Measurements from ENCODE around the gene FAM187B.
"Not testable (repeated sequence)": the region's sequence is repeated elsewhere in the genome, so short reads cannot be mapped to it uniquely, and the experiment has no call there.

FAM187B gene

DNA sequence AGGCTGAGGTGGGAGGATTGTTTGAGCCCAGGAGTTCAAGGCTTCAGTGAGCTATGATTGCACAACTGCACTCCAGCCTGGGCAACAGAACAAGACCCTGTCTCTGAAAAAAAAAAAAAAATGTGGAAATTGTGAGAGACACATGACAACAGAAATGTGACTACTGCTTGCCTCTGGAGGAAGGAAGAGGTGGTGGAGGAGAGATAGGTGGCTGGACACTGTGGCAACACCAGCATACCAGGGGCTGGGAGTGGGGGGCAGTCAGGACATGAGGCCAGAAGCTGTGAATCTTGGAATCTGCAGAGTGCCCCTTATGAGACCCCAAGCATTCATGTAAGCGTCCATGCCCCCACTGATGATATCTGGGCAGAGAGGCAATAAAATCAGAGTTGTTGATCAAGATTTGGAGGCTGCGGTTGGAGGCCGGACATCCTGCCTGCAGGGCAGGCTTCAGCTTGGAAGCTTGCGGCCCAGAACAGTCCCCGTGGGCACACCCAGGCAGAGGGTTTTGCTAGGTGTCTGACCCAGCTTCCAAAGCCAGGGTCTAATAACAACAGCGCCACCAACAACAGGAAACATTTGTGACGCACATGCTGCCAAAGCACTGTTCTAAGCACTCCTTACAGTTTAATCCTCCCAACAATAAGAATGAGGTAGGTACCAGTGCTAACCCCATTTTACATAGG is 16.9 kb downstream of the FAM187B start:
- DNase-seq: no peak

DNA sequence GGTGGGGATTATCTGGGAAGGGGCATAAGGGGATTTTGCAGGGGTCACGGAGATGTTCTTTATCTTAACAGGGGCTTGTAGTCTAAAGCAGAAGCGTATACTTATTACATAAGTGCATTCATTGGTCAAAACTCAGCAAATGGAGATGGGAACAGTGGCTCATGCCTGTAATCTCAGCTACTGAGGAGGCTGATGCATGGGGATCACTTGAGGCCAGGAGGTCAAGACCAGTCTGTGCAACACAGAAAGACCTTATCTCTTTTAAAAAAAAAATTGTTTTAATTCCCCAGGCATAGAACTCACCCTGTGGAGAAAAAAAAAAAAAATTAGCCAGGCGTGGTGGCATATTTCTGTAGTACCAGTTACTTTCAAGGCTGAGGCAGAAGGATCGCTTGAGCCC is 18.9 kb downstream of the FAM187B start:
- DNase-seq: no peak

DNA sequence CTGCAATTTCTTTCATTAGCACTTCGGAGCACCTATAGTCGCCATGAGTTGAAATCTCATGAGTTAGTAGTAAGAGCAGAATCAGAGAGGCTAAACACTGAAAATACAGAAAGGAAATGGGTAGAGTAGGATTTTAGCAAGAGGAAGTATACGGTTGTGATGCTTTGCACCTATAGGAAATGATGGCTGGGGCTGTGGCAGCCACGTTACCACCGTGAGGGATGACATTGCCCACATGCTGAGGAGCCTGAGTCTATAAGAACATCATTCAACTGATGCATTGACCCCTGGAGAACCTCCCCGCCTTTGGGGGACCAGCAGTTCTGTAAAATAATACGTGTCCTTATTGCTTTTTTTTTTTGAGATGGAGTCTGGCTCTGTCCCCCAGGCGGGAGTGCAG is 20.4 kb downstream of the FAM187B start:
- DNase-seq: no peak

DNA sequence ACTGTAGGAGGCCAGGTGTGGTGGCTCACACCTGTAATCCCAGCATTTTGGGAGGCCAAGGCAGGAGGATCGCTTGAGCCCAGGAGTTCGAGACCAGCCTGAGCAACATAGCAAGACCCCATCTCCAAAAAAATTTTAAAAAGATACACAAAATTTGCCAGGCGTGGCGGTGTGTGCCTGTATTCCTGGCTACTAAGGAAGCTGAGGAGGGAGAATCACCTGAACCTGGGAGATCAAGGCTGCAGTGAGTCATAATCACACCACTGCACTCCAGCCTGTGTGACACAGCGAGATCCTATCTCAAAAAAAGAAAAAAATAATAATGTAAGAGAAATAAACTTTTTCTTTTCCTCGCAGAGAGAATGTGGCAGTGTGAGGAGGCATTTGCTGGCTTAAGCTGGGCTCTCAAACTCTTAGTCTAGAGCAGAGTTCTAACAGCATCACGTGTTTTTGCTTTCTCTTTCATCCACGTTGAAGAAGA is 21.1 kb downstream of the FAM187B start:
- DNase-seq: no peak

DNA sequence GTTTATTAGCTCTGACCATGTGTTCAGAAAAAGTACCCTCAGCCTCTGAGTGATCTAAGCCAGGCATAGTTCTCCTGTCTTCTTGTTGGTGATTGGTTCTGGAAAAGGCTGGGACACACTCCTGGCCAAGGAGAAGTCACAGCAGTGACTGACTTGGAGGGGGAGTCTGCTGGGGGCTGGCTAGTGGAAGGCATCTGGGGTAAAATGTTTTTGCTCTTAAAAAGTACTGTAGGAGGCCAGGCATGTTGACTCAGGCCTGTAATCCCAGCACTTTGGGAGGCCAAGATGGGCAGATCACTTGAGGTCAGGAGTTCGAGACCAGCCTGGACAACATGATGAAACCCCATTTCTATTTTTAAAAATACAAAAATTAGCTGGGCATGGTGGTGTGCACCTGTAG is 21.7 kb downstream of the FAM187B start:
- DNase-seq: no peak

DNA sequence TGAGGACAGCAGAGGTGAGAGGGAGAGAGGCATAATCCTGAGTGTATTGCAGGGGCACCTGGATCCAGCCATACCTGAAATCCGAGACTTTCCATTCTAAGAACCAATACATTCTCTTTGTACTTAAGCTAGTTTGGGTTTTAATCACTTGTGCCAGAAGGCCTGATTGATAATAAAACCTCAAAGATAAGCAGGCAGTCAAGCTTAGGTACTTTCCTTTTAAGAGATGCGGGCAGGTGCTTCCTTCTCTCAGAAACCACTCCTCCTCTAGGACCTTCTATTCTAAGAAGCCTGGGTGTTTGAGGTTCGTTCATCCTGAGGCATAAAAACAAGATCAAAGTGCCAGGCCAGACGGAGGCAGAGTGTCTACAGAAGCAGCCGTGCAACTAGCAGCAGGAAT is 22.2 kb downstream of the FAM187B start:
- no peak for DNase-seq

DNA sequence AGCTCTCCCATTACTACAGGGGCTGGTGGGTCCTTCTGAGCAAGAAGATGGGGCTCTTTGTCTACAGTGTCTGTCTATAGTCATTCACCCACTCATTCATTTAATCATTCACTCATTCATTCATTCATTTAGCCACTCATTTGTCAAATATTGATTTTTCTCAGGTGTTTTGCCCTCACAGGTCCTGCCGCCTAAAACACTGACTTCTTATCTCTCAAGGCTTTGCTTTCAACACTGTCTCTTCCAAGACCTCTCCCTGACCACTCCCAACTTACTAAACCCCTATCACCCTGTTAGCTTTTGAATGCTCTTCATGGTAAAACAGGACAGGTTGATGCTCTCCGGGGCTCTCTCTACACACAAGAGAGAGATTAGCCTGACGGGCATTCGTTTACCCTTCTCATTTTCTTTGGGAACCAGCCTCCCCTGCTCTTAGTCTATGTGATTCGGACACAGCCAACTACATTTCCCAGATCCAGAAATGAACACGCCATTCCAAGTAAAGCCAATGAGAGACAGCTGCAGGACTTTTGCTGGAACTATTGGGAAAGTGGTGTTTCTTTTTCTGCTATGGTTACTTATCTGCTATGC is 22.7 kb downstream of the FAM187B start:
- no peak for DNase-seq

DNA sequence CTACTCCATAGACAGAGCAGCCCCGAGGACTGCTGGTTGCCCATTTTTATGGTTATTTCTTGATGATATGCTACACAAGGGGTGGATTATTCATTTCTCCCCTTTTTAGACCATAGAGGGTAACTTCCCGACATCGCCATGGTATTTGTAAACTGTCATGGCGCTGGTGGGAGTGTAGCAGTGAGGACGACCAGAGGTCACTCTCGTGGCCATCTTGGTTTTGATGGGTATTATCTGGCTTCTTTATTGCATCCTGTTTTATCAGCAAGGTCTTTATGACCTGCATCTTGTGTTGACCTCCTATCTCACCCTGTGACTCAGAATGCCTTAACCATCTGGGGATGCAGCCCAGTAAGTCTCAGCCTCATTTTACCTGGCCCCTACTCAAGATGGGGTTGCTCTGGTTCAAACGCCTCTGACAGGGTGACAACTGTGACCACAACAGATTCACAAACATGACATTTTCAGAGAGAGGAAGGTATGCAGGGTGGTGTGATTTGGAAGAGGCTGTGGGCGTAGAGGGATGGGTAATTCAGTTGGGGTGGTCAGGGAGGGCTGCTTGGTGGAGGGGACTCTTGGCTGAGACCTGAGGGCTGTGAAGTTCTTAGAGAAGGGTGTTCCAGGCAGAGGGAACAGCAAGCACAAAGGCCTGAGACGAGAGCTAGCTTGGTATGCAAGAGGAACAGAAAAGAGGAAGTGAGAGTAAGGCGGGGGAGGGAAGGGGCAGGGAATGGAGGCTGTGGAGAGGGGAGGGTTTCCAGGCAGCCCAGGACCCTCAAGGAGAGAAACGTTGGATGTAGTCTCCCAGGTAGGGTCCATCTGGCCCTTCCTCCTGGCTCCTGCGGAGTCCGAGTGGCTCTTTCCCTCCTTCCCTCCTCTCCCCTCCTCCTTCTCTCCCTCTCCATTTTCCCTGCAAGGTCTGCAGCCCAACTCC is 23.5 kb downstream of the FAM187B start:
- no peak for DNase-seq

DNA sequence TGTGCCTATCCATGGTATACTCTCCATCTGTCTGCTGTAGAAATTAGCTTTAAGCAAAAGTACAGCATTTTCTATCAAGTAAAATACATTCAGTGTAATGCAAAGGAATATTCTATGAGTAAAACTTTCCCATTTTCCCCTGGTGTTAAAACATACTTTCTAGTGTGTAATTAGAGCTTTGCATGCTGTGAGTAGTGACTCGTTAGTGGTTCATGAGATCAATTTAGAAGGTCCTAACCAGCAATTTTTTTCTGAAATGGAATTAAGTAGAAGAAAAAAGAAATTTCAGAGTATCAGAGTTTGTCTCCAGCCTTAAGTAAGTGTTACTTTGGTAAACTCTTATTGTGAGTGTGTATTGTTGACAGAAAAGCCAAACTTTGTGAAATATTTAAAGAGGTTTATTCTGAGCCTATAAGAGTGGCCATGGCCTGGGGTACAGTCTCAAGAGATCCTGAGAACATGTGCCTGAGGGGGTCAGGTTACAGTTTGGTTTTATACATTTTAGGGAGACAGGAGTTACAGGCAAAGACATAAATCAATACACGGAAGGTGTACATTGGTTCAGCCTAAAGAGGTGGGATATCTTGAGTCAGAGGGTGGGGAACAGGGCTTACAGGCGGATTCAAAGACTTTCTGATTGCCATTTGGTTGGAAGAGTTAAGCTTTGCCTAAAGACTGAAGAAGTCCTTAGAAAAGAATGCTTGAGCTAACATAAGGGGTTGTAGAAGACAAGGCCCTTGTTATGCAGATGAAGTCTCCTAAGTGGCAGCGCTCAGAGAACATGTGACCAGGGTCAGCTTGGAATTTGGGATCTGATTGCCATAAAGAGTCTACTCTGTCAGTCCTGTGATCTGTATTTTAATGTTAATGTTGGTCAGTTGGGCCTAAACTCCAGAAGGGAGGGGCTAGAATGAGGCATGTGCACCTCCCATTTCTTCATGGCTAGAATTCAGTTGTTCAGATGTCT is 25.5 kb downstream of the FAM187B start:
- no peak for DNase-seq

DNA sequence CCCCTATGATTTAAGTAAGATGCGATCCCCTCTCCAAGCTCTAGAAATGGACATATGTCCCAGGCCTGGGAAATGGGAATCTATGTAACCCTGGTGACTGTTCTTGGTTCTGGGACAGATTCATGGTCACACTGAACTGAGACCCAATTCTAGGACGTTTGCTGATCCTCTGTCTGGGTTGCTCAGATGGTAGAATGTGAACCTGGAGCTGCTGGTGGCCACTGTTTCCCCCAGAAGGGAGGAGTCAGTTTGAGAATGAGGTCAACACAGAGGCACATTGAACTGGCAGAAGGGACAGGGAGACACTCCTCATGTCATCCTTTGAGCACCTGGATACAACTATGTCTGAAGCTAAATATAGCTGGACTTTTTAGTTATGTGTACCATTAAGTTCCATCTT is 29.1 kb downstream of the FAM187B start:
- DNase-seq: no peak

DNA sequence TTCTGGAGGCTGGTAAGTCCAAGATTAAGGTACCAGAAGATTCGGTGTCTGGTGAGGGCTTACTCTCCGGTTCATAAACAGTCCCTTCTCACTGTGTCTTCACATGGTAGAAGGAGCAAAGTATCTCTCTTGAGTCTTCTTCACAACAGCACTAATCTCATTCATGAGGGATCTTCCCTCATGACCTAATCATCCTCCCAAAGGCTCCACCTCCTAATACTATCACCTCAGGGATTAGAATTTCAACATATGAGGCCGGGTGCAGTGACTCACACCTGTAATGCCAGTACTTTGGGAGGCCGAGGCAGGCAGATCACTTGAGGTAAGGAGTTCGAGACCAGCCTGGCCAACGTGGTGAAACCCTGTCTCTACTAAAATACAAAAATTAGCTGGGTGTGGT is 31.7 kb downstream of the FAM187B start:
- DNase-seq: not testable (repeated sequence)

DNA sequence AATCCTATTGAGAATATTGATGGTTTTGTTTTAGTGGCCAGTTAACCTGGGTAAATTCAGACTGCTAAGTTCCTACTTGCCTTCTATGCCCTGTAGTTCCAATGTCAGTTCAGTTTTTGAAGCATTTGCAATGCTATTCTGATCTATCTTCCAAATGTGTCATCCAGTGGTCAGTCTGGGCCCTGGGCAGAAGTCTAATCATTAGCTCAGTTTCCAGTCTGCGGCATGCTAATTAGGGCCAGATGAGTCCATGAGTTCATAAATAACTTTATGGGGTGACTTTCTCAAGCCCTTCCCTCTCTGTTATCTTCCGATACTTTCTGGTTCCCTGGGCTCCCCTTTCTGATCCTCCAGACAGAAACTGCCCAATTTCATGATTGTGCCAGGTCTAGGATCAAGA is 32.7 kb downstream of the FAM187B start:
- DNase-seq: no peak

DNA sequence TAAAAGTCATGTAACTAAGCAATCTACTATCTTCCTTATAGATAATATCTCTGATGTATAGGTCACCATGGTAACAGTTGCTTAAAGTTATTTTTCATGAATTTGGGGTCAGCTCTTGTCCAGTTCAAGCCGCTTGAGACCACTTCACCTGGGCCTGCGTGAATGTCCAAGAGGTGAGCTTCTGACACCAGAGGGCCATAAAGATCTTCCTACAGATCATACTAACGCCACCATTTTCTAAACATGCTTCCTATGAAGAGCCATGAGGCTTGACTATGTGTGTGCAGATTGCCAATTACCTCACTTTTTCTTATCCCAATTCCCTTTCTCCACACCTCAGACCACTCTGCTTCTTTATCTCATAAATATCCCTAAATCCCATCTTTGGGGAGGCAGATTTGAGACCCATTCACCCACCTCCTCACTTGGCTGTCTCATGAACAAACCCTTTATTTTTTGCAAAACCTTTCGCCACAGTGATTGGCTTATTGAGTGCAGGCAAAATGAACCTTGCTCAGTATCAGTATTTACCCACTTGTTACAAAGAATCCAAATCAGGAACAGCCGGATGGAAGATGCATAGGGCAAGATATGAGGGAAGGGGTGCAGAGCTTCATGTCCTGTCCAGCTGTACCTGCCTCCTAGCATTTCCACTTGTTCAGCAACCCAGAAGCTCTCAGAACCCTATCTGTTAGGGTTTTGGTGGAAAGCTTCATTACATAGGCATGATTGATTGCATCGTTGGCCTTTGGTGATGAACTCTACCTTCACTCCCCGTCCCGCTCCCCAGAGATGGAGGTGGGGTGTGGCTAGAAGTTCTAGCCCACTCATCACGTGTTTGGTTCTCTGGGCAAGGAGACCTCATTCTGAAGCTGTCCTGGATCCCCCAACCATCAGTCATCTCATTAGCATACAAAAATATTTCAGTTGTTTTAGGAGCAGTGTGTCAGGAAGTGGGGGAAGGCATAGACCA is 34.2 kb downstream of the FAM187B start:
- no peak for DNase-seq

DNA sequence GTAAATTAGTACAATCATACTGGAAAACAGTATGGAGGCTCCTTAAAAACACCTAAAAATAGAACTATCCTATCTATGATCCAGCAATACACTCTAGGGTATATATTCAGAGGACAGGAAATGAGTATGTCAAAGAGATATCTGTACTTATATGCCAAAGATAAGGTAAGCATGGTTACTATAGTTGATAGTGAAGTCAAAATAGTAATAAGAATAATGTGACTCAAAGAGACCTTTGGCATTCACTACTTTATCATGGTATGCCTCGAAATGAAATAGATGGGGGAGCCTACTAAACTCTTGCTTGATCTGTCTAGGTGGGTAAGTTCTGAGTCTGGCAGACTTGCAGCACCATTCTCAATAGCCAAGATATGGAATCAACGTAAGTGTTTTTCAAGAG is 43.7 kb downstream of the FAM187B start:
- no peak for DNase-seq

DNA sequence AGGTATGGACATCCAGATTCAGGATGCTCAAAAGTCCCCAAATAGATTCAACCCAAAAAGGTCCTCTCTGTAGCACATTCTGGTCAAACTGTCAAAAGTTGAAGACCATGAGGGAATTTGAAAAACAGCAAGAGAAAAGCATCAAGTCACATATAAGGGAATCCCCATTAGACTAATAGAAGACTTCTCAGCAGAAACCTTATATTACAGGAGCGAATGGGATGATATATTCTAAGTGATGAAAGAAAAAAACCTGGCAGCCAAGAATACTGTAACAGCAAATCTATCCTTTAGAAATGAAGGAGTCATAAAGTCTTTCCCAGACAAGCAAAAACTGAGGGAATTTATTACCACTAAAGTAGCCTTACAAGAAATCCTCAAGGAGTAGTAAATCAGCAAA is 44.3 kb downstream of the FAM187B start:
- no peak for DNase-seq

DNA sequence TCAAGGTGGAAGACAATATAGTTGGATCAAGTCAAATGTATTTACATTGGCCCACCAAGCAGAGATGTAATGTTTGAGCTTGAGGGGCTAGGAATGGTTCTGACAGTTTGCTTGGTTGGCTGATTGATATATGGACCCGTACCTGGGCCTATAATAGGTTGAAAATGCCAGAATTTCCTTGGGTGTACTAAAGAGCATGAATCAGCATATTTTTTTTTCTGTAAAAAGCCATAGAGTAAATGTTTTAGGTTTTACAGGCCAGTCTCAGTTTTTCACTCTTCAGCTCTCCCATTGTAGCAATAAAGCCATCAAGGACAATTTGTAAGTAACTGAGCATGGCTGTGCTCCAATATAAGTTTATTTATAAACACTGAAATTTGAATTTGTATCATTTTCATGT is 47.2 kb downstream of the FAM187B start:
- no peak for DNase-seq

DNA sequence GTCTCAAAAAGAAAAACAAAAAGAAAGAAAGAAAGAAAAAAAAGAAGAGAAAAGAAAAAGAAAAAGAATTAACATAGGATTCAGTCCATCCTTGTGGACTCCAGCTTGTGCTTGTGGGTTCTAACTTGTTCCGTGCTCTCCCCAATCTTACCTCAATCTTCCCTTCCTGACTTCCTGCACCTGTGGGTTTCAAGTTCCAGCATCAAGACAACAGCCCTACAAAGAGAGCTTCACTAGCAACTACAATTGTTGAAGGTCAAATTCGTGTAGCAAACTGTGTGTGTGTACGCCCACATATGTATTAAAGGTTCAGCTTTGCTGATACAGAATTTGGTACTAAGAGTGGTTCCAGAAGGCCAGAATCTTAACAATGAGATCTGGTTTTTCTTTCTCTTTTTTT is 48.7 kb downstream of the FAM187B start:
- DNase-seq: no peak

DNA sequence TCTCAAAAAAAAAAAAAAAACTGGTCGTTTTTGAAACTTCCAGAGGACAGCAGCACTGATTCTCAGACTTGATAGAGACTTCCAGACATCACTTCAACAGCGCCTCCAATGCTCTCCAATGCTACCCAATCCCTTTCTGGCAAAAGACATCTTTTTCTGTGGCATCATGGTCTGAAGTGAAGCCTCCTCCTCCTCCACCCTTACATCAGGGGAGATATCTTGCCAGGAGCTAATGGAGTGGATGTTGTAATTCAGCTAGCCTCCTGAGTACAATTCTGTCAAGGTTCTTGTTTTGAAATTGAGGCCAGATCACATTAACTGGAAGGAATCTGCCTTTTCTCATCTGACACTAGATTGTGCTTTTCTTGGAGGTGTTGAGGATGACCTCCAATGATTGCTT is 49.8 kb downstream of the FAM187B start:
- no peak for DNase-seq

DNA sequence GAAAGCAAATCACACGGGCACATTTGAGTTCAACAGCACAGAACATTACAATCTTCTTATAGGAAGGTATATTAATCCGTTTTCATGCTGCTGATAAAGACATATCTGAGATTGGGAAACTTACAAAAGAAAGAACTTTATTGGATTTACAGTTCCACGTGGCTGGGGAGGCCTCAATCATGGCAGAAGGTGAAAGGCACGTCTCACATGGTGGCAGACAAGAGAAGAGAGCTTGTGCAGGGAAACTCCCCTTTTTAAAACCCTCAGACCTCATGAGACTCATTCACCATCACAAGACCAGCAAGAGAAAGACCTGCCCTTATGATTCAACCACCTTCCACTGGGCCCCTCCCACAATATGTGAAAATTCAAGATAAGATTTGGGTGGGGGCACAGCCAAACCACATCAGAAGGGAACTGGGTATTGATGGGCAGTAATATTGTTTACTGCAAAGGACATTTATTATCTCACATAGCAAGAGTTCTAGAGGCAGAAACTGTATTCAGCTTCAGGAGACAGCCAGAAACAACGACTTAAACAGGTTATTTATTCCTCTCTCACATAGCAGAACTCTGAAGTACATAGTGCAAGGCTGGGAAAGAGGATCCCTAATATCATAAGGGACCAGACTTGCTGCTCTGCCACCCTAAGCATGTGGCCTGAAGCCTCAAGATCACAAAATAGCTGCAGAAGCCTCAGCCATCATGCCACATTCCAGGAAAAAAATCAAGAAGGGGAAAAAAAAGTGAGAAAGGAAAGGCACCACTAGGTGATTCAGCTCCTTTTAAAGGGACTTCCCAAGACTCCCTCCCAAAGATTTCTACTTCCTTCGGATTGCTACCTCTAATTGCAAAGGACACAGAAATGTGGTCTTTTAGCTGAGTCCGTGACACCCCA is 50.9 kb downstream of the FAM187B start:
- DNase-seq: no peak

DNA sequence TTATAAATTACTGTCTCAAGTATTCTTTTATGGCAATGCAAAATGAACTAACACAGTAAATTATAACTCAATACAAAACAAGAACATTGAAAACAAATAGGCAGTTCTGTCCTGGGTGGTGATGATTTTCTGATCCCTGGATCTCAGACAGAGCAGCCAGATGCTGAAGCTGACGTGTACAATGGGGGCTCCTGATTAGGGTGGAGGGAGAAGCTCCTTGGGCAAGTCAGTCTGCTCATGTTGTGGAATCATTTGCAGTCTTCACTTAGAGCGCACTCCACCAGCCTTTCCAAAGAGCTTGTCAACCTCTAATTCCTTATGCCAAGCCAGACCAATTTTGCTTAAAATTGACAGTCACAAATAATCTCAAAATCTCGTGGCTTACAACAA is 52.4 kb downstream of the FAM187B start:
- no peak for DNase-seq

Data from NCI-H1694 treated with DMSO at 0.1 percent for 48 hours (cell line).